GM20431 (cell line): ENCODE measurements around the gene GLTP.
"Not testable (repeated sequence)": the region's sequence is repeated elsewhere in the genome, so short reads cannot be mapped to it uniquely, and the experiment has no call there.

Experiments used
- in situ Hi-C: fragments of 300-500 bp; cut with MseI, MboI; formaldehyde crosslinking; loops from one replicate; pipeline ENCODE4 v1.15.0; 2020; ENCODE audit warnings: low sequenced_read_pairs; ENCODE audit not compliant: unreplicated experiment

GLTP gene

GRCh38 chr12:109879351-109880042, 844 bp downstream of the GLTP start:
- in situ Hi-C loops = no loop called here

- in situ Hi-C loops = no loop called here
Measured at GRCh38 chr12:109878749-109879148, 1.6 kb downstream of the GLTP start.

GRCh38 chr12:109878247-109878625, 2.1 kb downstream of the GLTP start:
- in situ Hi-C loops = no loop called here

- in situ Hi-C loops = no loop called here
Measured at GRCh38 chr12:109877504-109878246, 2.7 kb downstream of the GLTP start.

- in situ Hi-C loops = no loop called here
Measured at GRCh38 chr12:109876406-109876805, 3.9 kb downstream of the GLTP start.

GRCh38 chr12:109875572-109876131, 4.7 kb downstream of the GLTP start:
- in situ Hi-C loops = no loop called here

- in situ Hi-C loops = no loop called here
Measured at GRCh38 chr12:109873653-109874052, 6.7 kb downstream of the GLTP start.

GRCh38 chr12:109871668-109872314, 8.6 kb downstream of the GLTP start:
- in situ Hi-C loops = no loop called here

GRCh38 chr12:109870648-109871047, 9.7 kb downstream of the GLTP start:
- in situ Hi-C loops = no loop called here

GRCh38 chr12:109868182-109869051, 11.9 kb downstream of the GLTP start:
- in situ Hi-C loops = no loop called here

- in situ Hi-C loops = no loop called here
Measured at GRCh38 chr12:109864916-109865315, 15.4 kb downstream of the GLTP start.

GRCh38 chr12:109863847-109864712, 16.3 kb downstream of the GLTP start:
- in situ Hi-C loops = no loop called here

GRCh38 chr12:109862491-109862890, 17.9 kb downstream of the GLTP start:
- in situ Hi-C loops = not testable (repeated sequence)

GRCh38 chr12:109861689-109862314, 18.5 kb downstream of the GLTP start:
- in situ Hi-C loops = no loop called here

- in situ Hi-C loops = no loop called here
Measured at GRCh38 chr12:109860977-109861376, 19.4 kb downstream of the GLTP start.

GRCh38 chr12:109858764-109859163, 21.6 kb downstream of the GLTP start:
- in situ Hi-C loops = no loop called here

- in situ Hi-C loops = no loop called here
Measured at GRCh38 chr12:109857715-109858114, 22.6 kb downstream of the GLTP start.

GRCh38 chr12:109855377-109855776, 25.0 kb downstream of the GLTP start:
- in situ Hi-C loops = no loop called here

GRCh38 chr12:109850518-109850917, 29.8 kb downstream of the GLTP start:
- in situ Hi-C loops = not testable (repeated sequence)
